C4-2B (cell line): Measurements from ENCODE around the gene GGPS1.

Source experiments
- ZFX ChIP-seq: fragments of 450-650 bp; IDR thresholded peaks from 2 replicates; pipeline ENCODE4 v1.6.1; 2017
- TF ChIP-seq, protein P1 (sequence below): fragments of 450-650 bp; conservative IDR thresholded peaks from 2 replicates; pipeline ENCODE4 v1.5.1; 2017; ENCODE audit warnings: mild to moderate bottlenecking

DNA sequence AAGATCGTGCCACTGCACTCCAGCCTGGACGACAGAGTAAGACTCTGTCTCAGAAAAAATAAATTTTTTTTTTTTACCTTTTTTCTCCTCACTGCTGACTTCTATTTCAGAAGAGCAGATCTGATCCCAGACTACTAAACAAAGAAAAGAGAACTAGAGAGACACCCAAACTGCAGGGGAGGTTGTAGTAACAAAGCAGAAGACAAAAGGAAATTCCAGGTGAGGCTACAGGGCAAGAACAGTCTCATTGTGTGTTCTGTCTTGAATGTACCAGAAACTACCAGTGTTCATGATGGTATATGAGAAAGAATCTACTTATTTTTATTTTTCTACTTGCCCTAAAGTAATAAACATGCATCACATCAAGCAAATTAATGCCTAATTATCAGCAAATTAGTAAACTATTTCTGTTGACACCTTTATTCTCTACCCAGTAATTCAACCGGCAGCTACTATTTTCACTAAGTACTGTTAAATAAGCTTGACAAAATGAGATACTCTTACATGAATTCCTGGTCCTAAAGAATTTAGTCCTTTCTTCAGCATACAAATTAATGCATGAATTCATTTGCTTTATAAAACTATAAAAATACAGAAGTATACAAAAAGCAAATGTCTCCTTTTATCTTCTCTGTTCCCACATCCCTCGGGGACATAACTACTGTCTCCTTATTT lies 41.0 kb upstream of the GGPS1 start:
- TF ChIP-seq, protein P1, sequence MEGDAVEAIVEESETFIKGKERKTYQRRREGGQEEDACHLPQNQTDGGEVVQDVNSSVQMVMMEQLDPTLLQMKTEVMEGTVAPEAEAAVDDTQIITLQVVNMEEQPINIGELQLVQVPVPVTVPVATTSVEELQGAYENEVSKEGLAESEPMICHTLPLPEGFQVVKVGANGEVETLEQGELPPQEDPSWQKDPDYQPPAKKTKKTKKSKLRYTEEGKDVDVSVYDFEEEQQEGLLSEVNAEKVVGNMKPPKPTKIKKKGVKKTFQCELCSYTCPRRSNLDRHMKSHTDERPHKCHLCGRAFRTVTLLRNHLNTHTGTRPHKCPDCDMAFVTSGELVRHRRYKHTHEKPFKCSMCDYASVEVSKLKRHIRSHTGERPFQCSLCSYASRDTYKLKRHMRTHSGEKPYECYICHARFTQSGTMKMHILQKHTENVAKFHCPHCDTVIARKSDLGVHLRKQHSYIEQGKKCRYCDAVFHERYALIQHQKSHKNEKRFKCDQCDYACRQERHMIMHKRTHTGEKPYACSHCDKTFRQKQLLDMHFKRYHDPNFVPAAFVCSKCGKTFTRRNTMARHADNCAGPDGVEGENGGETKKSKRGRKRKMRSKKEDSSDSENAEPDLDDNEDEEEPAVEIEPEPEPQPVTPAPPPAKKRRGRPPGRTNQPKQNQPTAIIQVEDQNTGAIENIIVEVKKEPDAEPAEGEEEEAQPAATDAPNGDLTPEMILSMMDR: no peak
- TF ChIP-seq ZFX: no peak
